BLaER1 treated with 17β-estradiol and CSF1 and Interleukin-3, amounts not matched to agents 10 nM and 100 nM (cell line): Measurements from ENCODE around the gene BRD1.

Experiments used
- H3K27ac ChIP-seq, 11 experiments: shearing (Covaris generic); formaldehyde crosslinking; 2 replicates each; pipeline ENCODE4 v1.8.1; 2022
- H3K27me3 ChIP-seq, 11 experiments: shearing (Covaris generic); formaldehyde crosslinking; 2 replicates each; pipeline ENCODE4 v1.8.1; 2022
- H3K36me3 ChIP-seq, 11 experiments: shearing (Covaris generic); formaldehyde crosslinking; 2 replicates each; pipeline ENCODE4 v1.8.1; 2022
- H3K4me1 ChIP-seq, 10 experiments: shearing (Covaris generic); formaldehyde crosslinking; 2 replicates each; pipeline ENCODE4 v1.8.1; 2022
- H3K4me2 ChIP-seq, 11 experiments: shearing (Covaris generic); formaldehyde crosslinking; 2 replicates each; pipeline ENCODE4 v1.8.1; 2022
- H3K4me3 ChIP-seq, 10 experiments: shearing (Covaris generic); formaldehyde crosslinking; 2 replicates each; pipeline ENCODE4 v1.8.1; 2022
- H3K9ac ChIP-seq, 11 experiments: shearing (Covaris generic); formaldehyde crosslinking; 2 replicates each; pipeline ENCODE4 v1.8.1; 2022
- H3K9me3 ChIP-seq, 11 experiments: shearing (Covaris generic); formaldehyde crosslinking; replicated peaks in 1 of 11; 2 replicates each; pipeline ENCODE4 v1.8.1; 2022
- H4K20me1 ChIP-seq, 11 experiments: shearing (Covaris generic); formaldehyde crosslinking; 2 replicates each; pipeline ENCODE4 v1.8.1; 2022
- Cebpa-rat ChIP-seq, 11 experiments: shearing (Covaris generic); IDR thresholded peaks; 2 replicates each; pipeline ENCODE4 v1.8.1; 2022

Gene BRD1

DNA sequence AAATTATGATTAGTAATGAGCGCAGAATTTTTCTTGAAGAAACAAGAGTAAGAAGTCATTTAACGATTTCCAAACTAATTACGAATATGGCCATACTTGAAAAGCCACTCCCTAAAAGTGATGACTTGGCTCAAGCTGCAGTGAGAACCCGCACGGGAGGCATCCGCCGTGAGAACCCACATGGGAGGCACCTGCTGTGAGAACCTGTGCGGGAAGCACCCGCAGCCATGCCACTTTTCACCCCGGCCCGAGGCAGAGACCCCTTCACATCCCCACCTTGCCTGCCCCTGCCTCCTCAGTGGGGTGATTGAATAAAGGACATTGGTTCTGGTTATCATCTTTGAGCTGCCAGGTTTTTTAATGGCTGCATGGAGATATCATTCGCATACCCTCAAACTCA, 89.7 kb downstream of the BRD1 start:
- H3K27ac ChIP-seq, result no peak overlapping the region
- H3K9me3 ChIP-seq, result peaks cover 38 to 53% (median 46%) of the 10 kb centered on the region in 11 experiments
- peaks cover 36 to 62% (median 50%) of the 10 kb centered on the region in 11 experiments for H3K27me3 ChIP-seq
- H3K9ac ChIP-seq, result no peak overlapping the region
- no peak for TF ChIP-seq Cebpa-rat (IDR thresholded peaks at IDR 0.05)
- H3K36me3 ChIP-seq, result no peaks in the 10 kb centered on the region
- H3K4me3 ChIP-seq, result no peak overlapping the region
- H3K4me2 ChIP-seq, result no peak overlapping the region
- H3K4me1 ChIP-seq, result peaks cover 11 to 31% (median 25%) of the 10 kb centered on the region in 10 experiments
- H4K20me1 ChIP-seq, result peaks cover 0 to 27% (median 11%) of the 10 kb centered on the region in 11 experiments; a peak in 9 of 22 replicates

- Histone ChIP-seq H3K27ac (no peak overlapping the region), H3K4me1 (peaks cover 11 to 33% (median 26%) of the 10 kb centered on the region in 10 experiments), H4K20me1 (peaks cover 0 to 27% (median 11%) of the 10 kb centered on the region in 11 experiments; a peak in 9 of 22 replicates), H3K9ac (no peak overlapping the region), H3K9me3 (peaks cover 42 to 52% (median 46%) of the 10 kb centered on the region in 11 experiments), H3K4me3 (no peak overlapping the region), H3K36me3 (no peaks in the 10 kb centered on the region), H3K4me2 (no peak overlapping the region), H3K27me3 (peaks cover 45 to 70% (median 59%) of the 10 kb centered on the region in 11 experiments)
- no peak for TF ChIP-seq Cebpa-rat (IDR thresholded peaks at IDR 0.05)
These were observed 90.5 kb downstream of the BRD1 start for GRCh38 chr22:49737101-49737551.

GRCh38 chr22:49736538-49736937, 91.1 kb downstream of the BRD1 start:
- Histone ChIP-seq H3K27ac (no peak overlapping the region), H4K20me1 (peaks cover 0 to 27% (median 11%) of the 10 kb centered on the region in 11 experiments; a peak in 9 of 22 replicates), H3K4me3 (no peak overlapping the region), H3K36me3 (no peaks in the 10 kb centered on the region), H3K27me3 (peaks cover 50 to 76% (median 65%) of the 10 kb centered on the region in 11 experiments), H3K9me3 (peaks cover 45 to 56% (median 52%) of the 10 kb centered on the region in 11 experiments), H3K9ac (no peak overlapping the region), H3K4me1 (peaks cover 11 to 33% (median 26%) of the 10 kb centered on the region in 10 experiments), H3K4me2 (0 out of 22 replicates have a peak overlapping the region, but pooled peaks of 2 of the 11 experiments have one; percentile 39 to 50)
- TF ChIP-seq Cebpa-rat (IDR thresholded peaks at IDR 0.05), result no peak

GRCh38 chr22:49735901-49736421, 91.7 kb downstream of the BRD1 start:
- Histone ChIP-seq H3K4me3 (no peak overlapping the region), H3K27ac (no peak overlapping the region), H3K4me1 (peaks cover 11 to 33% (median 26%) of the 10 kb centered on the region in 10 experiments), H4K20me1 (peaks cover 0 to 27% (median 11%) of the 10 kb centered on the region in 11 experiments; a peak in 9 of 22 replicates), H3K9ac (no peak overlapping the region), H3K36me3 (no peaks in the 10 kb centered on the region), H3K4me2 (peak overlapping the region in 8 of 11 experiments; percentile 0 to 58 (median 38); a peak in 11 of 22 replicates), H3K9me3 (peaks cover 45 to 53% (median 50%) of the 10 kb centered on the region in 11 experiments), H3K27me3 (peaks cover 56 to 82% (median 71%) of the 10 kb centered on the region in 11 experiments)
- no peak for TF ChIP-seq Cebpa-rat (IDR thresholded peaks at IDR 0.05)

GRCh38 chr22:49735411-49735900, 92.2 kb downstream of the BRD1 start:
- Histone ChIP-seq H3K4me2 (peak overlapping the region in 8 of 11 experiments; percentile 0 to 58 (median 38); a peak in 11 of 22 replicates), H4K20me1 (peaks cover 0 to 27% (median 11%) of the 10 kb centered on the region in 11 experiments; a peak in 9 of 22 replicates), H3K27ac (no peak overlapping the region), H3K9ac (no peak overlapping the region), H3K4me3 (no peak overlapping the region), H3K36me3 (no peaks in the 10 kb centered on the region), H3K9me3 (peaks cover 41 to 49% (median 47%) of the 10 kb centered on the region in 11 experiments), H3K4me1 (peaks cover 11 to 33% (median 26%) of the 10 kb centered on the region in 10 experiments), H3K27me3 (peaks cover 61 to 87% (median 76%) of the 10 kb centered on the region in 11 experiments)
- TF ChIP-seq Cebpa-rat (IDR thresholded peaks at IDR 0.05), result no peak

- no peaks in the 10 kb centered on the region for H3K36me3 ChIP-seq
- peaks cover 11 to 33% (median 26%) of the 10 kb centered on the region in 10 experiments for H3K4me1 ChIP-seq
- H3K9ac ChIP-seq, result no peak overlapping the region
- no peak for TF ChIP-seq Cebpa-rat (IDR thresholded peaks at IDR 0.05)
- no peak overlapping the region for H3K27ac ChIP-seq
- H4K20me1 ChIP-seq, result peaks cover 0 to 27% (median 11%) of the 10 kb centered on the region in 11 experiments; a peak in 9 of 22 replicates
- no peak overlapping the region for H3K4me3 ChIP-seq
- peaks cover 35 to 43% (median 41%) of the 10 kb centered on the region in 11 experiments for H3K9me3 ChIP-seq
- peak overlapping the region in 3 of 11 experiments; percentile 59 to 71 (median 71); a peak in 2 of 22 replicates for H3K4me2 ChIP-seq
- H3K27me3 ChIP-seq, result peaks cover 64 to 93% (median 81%) of the 10 kb centered on the region in 11 experiments
These were observed 92.8 kb downstream of the BRD1 start for GRCh38 chr22:49734882-49735281.

DNA sequence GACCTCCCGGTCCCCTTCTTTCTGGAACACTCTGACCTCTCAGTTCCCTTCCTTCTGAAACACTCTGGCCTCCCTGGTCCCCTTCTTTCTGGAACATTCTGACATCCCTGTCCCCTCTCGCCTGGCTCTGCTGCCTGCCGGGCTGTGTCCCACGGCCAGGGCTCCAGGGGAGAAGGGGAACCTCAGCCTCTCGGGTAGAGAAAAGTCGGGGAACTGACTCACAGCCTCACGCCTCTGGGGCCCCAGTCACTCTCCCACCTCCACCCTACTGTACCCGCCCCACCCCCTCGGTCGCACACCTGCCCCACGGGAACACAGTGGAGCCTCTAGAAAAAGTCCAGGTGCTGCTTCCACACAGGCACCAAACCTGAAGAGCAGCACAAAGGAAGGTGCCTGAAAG, 93.3 kb downstream of the BRD1 start:
- H3K9me3 ChIP-seq, result peaks cover 30 to 38% (median 36%) of the 10 kb centered on the region in 11 experiments
- H3K36me3 ChIP-seq, result no peaks in the 10 kb centered on the region
- no peak for TF ChIP-seq Cebpa-rat (IDR thresholded peaks at IDR 0.05)
- peaks cover 11 to 33% (median 26%) of the 10 kb centered on the region in 10 experiments for H3K4me1 ChIP-seq
- H3K27me3 ChIP-seq, result peaks cover 69 to 96% (median 86%) of the 10 kb centered on the region in 11 experiments
- no peak overlapping the region for H3K9ac ChIP-seq
- no peak overlapping the region for H3K27ac ChIP-seq
- peaks cover 0 to 27% (median 11%) of the 10 kb centered on the region in 11 experiments; a peak in 9 of 22 replicates for H4K20me1 ChIP-seq
- no peak overlapping the region for H3K4me3 ChIP-seq
- peak overlapping the region; percentile 56 to 78 (median 59); a peak in 20 of 22 replicates for H3K4me2 ChIP-seq

GRCh38 chr22:49733631-49734030, 94.0 kb downstream of the BRD1 start:
- no peak for TF ChIP-seq Cebpa-rat (IDR thresholded peaks at IDR 0.05)
- peaks cover 23 to 30% (median 28%) of the 10 kb centered on the region in 11 experiments for H3K9me3 ChIP-seq
- no peak overlapping the region for H3K4me3 ChIP-seq
- H3K36me3 ChIP-seq, result no peaks in the 10 kb centered on the region
- H3K4me2 ChIP-seq, result peak overlapping the region; percentile 56 to 78 (median 59)
- H4K20me1 ChIP-seq, result peaks cover 0 to 31% (median 13%) of the 10 kb centered on the region in 11 experiments; a peak in 11 of 22 replicates
- peaks cover 77 to 98% (median 94%) of the 10 kb centered on the region in 11 experiments for H3K27me3 ChIP-seq
- H3K4me1 ChIP-seq, result peaks cover 13 to 39% (median 31%) of the 10 kb centered on the region in 10 experiments
- no peak overlapping the region for H3K9ac ChIP-seq
- H3K27ac ChIP-seq, result no peak overlapping the region

- Histone ChIP-seq H3K9me3 (peaks cover 7 to 13% (median 11%) of the 10 kb centered on the region in 11 experiments; a peak in 21 of 22 replicates), H3K4me2 (no peak overlapping the region), H3K4me1 (peaks cover 21 to 50% (median 38%) of the 10 kb centered on the region in 10 experiments), H3K36me3 (no peaks in the 10 kb centered on the region), H4K20me1 (peaks cover 0 to 54% (median 26%) of the 10 kb centered on the region in 11 experiments; a peak in 14 of 22 replicates), H3K4me3 (no peak overlapping the region), H3K27ac (no peak overlapping the region), H3K27me3 (peaks cover 97 to 100% (median 100%) of the 10 kb centered on the region in 11 experiments), H3K9ac (no peak overlapping the region)
- TF ChIP-seq Cebpa-rat (IDR thresholded peaks at IDR 0.05), result no peak
These were observed 97.0 kb downstream of the BRD1 start for GRCh38 chr22:49730656-49731055.
